GM23248 (cell line): ENCODE results near the gene DPT. TPM values are rescaled to one million over a fixed set of nuclear protein-coding genes. Genes with fewer than 3 reads are reported as not detected.
A peak's percentile ranks its signal among the peaks of the same experiment; 100 is the strongest.

Source experiments
- DNase-seq: peaks from one replicate; pipeline ENCODE4 v3.0.0-alpha.2; 2015
- H2AFZ ChIP-seq: fragments of 200-600 bp; sonication (generic); 2 replicates; pipeline ENCODE4 v1.6.1; 2016; ENCODE audit warnings: antibody characterized with exemption
- H3F3A ChIP-seq: fragments of 200-600 bp; sonication (generic); 2 replicates; pipeline ENCODE4 v1.6.1; 2016; ENCODE audit warnings: mild to moderate bottlenecking, antibody characterized with exemption, mixed run types; ENCODE audit not compliant: insufficient read depth
- H3K27ac ChIP-seq: fragments of 200-600 bp; sonication (generic); 2 replicates; pipeline ENCODE4 v1.5.1; 2016; ENCODE audit warnings: mild to moderate bottlenecking
- H3K27me3 ChIP-seq: fragments of 200-600 bp; sonication (generic); replicated peaks from 2 replicates; pipeline ENCODE4 v1.6.1; 2016; ENCODE audit warnings: mild to moderate bottlenecking; ENCODE audit not compliant: insufficient read depth
- H3K36me3 ChIP-seq: fragments of 200-600 bp; sonication (generic); 2 replicates; pipeline ENCODE4 v1.6.1; 2016; ENCODE audit warnings: low read depth, mild to moderate bottlenecking
- H3K4me1 ChIP-seq: fragments of 200-600 bp; sonication (generic); 2 replicates; pipeline ENCODE4 v1.6.1; 2016; ENCODE audit warnings: mild to moderate bottlenecking; ENCODE audit not compliant: insufficient read depth
- H3K4me2 ChIP-seq: fragments of 200-600 bp; sonication (generic); one replicate; pipeline ENCODE4 v1.6.1; 2016; ENCODE audit warnings: mild to moderate bottlenecking; ENCODE audit not compliant: unreplicated experiment
- H3K4me3 ChIP-seq: fragments of 200-600 bp; sonication (generic); 2 replicates; pipeline ENCODE4 v1.5.1; 2016; ENCODE audit warnings: mild to moderate bottlenecking
- H3K79me2 ChIP-seq: fragments of 200-600 bp; sonication (generic); 2 replicates; pipeline ENCODE4 v1.6.1; 2016; ENCODE audit warnings: mild to moderate bottlenecking; ENCODE audit not compliant: insufficient read depth
- H3K9ac ChIP-seq: fragments of 200-600 bp; sonication (generic); 2 replicates; pipeline ENCODE4 v1.6.1; 2016; ENCODE audit warnings: mild to moderate bottlenecking
- H3K9me2 ChIP-seq: fragments of 200-600 bp; sonication (generic); 2 replicates; pipeline ENCODE4 v1.6.1; 2016; ENCODE audit warnings: mixed run types, mild to moderate bottlenecking, moderate library complexity; ENCODE audit not compliant: insufficient read depth
- H3K9me3 ChIP-seq: fragments of 200-600 bp; sonication (generic); one replicate; pipeline ENCODE4 v1.6.1; 2017; ENCODE audit warnings: low read depth
- H4K20me1 ChIP-seq: fragments of 200-600 bp; sonication (generic); 2 replicates; pipeline ENCODE4 v1.6.0; 2016; ENCODE audit not compliant: insufficient read depth
- EZH2 ChIP-seq: fragments of 200-600 bp; sonication (generic); IDR thresholded peaks from 2 replicates; pipeline ENCODE4 v1.6.1; 2018; ENCODE audit warnings: antibody characterized with exemption, mild to moderate bottlenecking; ENCODE audit not compliant: insufficient read depth, poor library complexity, severe bottlenecking
- EZH2phosphoT487 ChIP-seq: fragments of 200-600 bp; sonication (generic); IDR thresholded peaks from 2 replicates; pipeline ENCODE4 v1.6.1; 2018; ENCODE audit warnings: antibody characterized with exemption, moderate library complexity, mild to moderate bottlenecking, low read depth; ENCODE audit not compliant: insufficient read depth
- WGBS, 2 experiments: methylation state at CpG; one replicate each; pipeline ENCODE4 v1.1.6; 2015 to 2017; ENCODE audit warnings: low lambda C conversion rate in 2 of 2, low coverage in 1 of 2; ENCODE audit errors: missing lambda C conversion rate in 2 of 2; 5-methylcytosine and 5-hydroxymethylcytosine counted together
- in situ Hi-C: fragments of 300-500 bp; cut with MboI; formaldehyde crosslinking; loops from 2 replicates; pipeline ENCODE4 v1.15.0; 2020
- polyA plus RNA-seq: library from polyadenylated mRNA; unstranded; fragments of >200 nt; fragmentation: Nextera tagmentation; extraction: Ambion mirVana; gene quantifications from 2 replicates; pipeline ENCODE4 v1.2.1, GENCODE V29; 2016
- total RNA-seq: library from RNA; depleted of rRNA; stranded (reverse); fragments of >200 nt; shearing (Covaris generic); gene quantifications from 2 replicates; pipeline ENCODE4 v1.2.3, GENCODE V29; 2014

The DPT gene
- total and polyA plus RNA-seq, 2 experiments from 2014 or later = 14.9 to 20.0 TPM

DNA sequence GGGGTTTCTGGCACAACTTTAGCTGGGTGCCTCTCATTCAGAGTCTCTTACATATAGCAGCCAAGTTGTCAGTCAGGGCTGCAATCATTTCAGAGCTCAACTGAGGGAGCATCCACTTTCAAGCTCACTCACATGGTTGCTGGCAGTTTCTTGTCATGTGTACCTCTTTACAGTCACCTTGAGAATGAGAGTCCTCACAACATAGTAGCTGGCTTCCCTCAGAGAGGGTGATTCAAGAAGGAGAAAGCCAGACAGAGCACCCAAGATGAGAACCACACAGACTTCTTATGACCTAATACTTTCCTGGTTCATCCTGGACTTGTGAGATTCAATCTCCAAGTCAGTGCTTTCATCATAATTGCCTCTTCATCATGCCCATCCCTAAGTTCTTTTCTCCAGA is 57.2 kb downstream of the DPT start:
- H3K36me3 ChIP-seq = no peaks in the 10 kb centered on the region
- no peaks in the 10 kb centered on the region for H3K27me3 ChIP-seq
- H3K27ac ChIP-seq = no peak overlapping the region
- DNase-seq = peak; percentile 19
- no peaks in the 10 kb centered on the region for H3K79me2 ChIP-seq
- in situ Hi-C loops = no loop called here
- H3K9me2 ChIP-seq = no peaks in the 10 kb centered on the region
- no peak overlapping the region for H3K9ac ChIP-seq
- no peak overlapping the region for H3K4me2 ChIP-seq
- TF ChIP-seq EZH2phosphoT487 = no peak
- no peak for TF ChIP-seq EZH2
- H3F3A ChIP-seq = 0 out of 2 replicates have a peak, but pooled peaks cover 7% of the 10 kb centered on the region
- H2AFZ ChIP-seq = no peak overlapping the region
- H3K4me1 ChIP-seq = peaks cover 5% of the 10 kb centered on the region; the same call in 1 of the 2 replicates
- no peaks in the 10 kb centered on the region for H4K20me1 ChIP-seq
- no peaks in the 10 kb centered on the region for H3K9me3 ChIP-seq
- no peak overlapping the region for H3K4me3 ChIP-seq

DNA sequence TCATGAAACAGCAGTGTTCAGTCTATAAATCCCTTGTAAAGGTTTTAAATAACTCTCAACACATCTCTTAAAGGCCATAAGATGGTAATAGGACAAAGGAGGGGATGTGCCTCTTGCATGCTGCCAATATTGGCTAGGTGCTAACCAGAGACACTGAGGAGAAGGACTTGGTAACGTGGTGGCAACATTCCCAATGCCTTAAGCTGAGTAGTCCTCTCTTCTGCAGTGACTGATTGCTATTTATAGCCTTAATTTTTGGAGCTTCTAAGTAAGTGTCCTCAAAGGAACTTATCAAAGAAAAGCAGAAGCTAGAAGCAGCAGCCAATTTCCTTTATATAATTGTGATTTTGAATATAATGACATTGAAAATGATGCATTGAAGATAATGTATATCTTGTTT is 63.0 kb downstream of the DPT start:
- TF ChIP-seq EZH2 (no peak), EZH2phosphoT487 (no peak)
- no peak overlapping the region for H3K27ac ChIP-seq
- no peaks in the 10 kb centered on the region for H3F3A ChIP-seq
- no peak overlapping the region for H2AFZ ChIP-seq
- H3K36me3 ChIP-seq = no peaks in the 10 kb centered on the region
- H3K4me3 ChIP-seq = no peak overlapping the region
- no peaks in the 10 kb centered on the region for H3K79me2 ChIP-seq
- in situ Hi-C loops = no loop called here
- H4K20me1 ChIP-seq = no peaks in the 10 kb centered on the region
- H3K9me3 ChIP-seq = no peaks in the 10 kb centered on the region
- H3K27me3 ChIP-seq = no peaks in the 10 kb centered on the region
- no peak for DNase-seq
- WGBS, 2 experiments = 61 to 67% methylated on average over 1 of the region's 1 CpG
- no peaks in the 10 kb centered on the region for H3K9me2 ChIP-seq
- no peak overlapping the region for H3K9ac ChIP-seq
- no peak overlapping the region for H3K4me2 ChIP-seq
- H3K4me1 ChIP-seq = no peaks in the 10 kb centered on the region

DNA sequence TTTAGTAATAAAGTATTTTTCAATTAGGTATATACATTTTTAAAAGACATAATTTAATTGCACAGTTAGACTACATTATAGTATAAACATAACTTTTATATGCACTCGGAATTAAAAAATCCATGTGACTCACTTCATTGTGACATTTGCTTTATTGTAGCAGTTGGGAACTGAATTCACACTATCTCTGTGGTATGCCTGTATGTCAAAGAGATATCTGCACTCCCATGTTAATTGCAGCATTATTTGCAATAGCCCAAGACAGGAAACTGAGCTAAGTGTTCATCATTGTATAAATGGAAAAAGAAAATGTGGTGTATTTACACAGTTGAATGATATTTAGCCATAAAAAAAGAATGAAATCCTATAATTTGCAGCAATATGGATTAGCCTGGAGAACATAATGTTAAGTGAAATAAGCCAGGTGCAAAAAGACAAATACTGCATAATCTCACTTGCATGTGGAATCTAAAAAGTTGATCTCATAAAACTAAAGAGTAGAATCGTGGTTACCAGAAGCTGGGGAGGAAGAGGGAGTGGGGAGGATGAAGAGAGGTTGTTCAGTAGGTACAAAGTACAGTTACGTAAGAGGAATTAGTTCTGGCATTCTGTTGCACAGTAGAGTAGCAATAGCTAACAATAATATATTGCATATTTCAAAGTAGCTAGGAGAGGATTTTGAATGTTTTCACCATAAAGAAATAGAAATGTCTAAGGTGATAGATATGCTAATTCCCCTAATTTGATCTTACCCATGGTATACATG is 64.8 kb downstream of the DPT start:
- Histone ChIP-seq H4K20me1 (no peaks in the 10 kb centered on the region), H2AFZ (no peak overlapping the region), H3F3A (no peaks in the 10 kb centered on the region), H3K9me3 (no peaks in the 10 kb centered on the region), H3K4me2 (no peak overlapping the region), H3K27ac (no peak overlapping the region), H3K4me1 (no peaks in the 10 kb centered on the region), H3K9ac (no peak overlapping the region), H3K36me3 (no peaks in the 10 kb centered on the region), H3K79me2 (no peaks in the 10 kb centered on the region), H3K9me2 (no peaks in the 10 kb centered on the region), H3K27me3 (no peaks in the 10 kb centered on the region), H3K4me3 (no peak overlapping the region)
- in situ Hi-C loops = no loop called here
- WGBS, 2 experiments = 12 to 15% methylated on average over 3 of the region's 3 CpGs
- DNase-seq = no peak
- TF ChIP-seq EZH2 = no peak

DNA sequence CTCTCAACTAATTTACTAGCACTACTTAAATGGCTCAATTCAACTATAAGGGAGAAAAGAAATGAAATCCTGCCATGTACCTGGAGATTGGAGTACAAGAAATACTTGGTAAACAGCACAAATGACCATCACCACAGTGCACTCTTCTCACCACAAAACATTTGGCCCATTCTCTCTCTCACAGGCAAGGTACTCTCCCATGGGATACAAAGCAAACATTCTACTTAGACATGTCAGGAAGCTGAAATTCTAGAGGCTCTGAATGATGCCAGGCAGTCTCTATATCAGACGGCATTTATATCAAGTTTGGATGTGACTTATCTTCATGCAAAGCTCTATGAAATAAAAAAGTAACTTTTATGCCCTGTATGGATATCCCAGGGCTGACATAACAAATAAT is 72.5 kb downstream of the DPT start:
- Histone ChIP-seq H3K9me3 (no peaks in the 10 kb centered on the region), H3K79me2 (no peaks in the 10 kb centered on the region), H4K20me1 (no peaks in the 10 kb centered on the region), H3F3A (peaks cover 38% of the 10 kb centered on the region), H3K4me3 (no peak overlapping the region), H3K4me1 (peaks cover 31% of the 10 kb centered on the region), H3K9ac (no peak overlapping the region), H2AFZ (no peak overlapping the region), H3K27ac (no peak overlapping the region), H3K27me3 (no peaks in the 10 kb centered on the region), H3K9me2 (no peaks in the 10 kb centered on the region), H3K36me3 (no peaks in the 10 kb centered on the region), H3K4me2 (no peak overlapping the region)
- WGBS, 2 experiments = 86 to 88% methylated on average over 1 of the region's 1 CpG
- TF ChIP-seq EZH2phosphoT487 (no peak), EZH2 (no peak)
- DNase-seq = no peak
- in situ Hi-C loops = no loop called here
